ENCODE results near the gene FHL2.

FHL2 gene

DNA sequence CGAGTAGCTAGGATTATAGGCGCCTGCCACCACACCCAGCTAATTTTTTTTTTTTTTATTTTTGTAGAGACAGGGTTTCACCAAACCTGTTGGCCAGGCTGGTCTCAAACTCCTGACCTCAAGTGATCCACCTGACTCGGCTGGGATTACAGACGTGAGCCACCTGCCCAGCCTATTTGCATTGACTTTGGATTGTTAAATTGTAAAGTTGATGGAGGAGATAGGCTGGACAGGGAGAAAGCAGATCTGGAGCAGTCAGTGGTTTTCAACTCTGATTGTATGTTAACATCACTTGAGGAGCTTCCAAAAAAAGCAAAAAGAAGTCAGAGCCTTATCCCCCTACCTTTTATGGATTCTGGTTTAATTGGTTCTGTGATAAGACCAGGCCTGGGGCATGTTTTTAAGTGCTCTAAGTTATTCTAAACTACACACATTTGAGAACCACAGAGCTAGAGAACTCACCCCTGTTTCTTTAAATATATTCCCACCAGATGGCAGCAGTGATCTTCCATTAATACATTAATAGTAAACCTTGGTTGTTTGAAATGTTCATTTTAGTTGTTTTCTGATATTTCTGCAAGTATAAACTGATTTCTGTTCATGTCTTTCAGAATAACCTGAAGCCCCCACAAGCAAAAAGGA is 54.0 kb downstream of the FHL2 start:
- H3K79me2 ChIP-seq (ENCODE audit: insufficient read depth, low read depth), result no peaks in the 10 kb centered on the region
- peaks cover 6% of the 10 kb centered on the region; the same call in 1 of the 2 replicates for H3K36me3 ChIP-seq (ENCODE audit: insufficient read depth)
- no peaks in the 10 kb centered on the region for H3K4me1 ChIP-seq (ENCODE audit: low read depth, poor library complexity, severe bottlenecking)
- no peaks in the 10 kb centered on the region for H3K27me3 ChIP-seq (ENCODE audit: insufficient read depth, low read depth)
- H3K4me3 ChIP-seq (IDR thresholded peaks at IDR 0.05; ENCODE audit: insufficient read depth, low read depth, low read length), result no peak overlapping the region
- H2AFZ ChIP-seq (ENCODE audit: low read depth), result no peak overlapping the region
- no peak overlapping the region for H3K27ac ChIP-seq
- TF ChIP-seq, protein P1, sequence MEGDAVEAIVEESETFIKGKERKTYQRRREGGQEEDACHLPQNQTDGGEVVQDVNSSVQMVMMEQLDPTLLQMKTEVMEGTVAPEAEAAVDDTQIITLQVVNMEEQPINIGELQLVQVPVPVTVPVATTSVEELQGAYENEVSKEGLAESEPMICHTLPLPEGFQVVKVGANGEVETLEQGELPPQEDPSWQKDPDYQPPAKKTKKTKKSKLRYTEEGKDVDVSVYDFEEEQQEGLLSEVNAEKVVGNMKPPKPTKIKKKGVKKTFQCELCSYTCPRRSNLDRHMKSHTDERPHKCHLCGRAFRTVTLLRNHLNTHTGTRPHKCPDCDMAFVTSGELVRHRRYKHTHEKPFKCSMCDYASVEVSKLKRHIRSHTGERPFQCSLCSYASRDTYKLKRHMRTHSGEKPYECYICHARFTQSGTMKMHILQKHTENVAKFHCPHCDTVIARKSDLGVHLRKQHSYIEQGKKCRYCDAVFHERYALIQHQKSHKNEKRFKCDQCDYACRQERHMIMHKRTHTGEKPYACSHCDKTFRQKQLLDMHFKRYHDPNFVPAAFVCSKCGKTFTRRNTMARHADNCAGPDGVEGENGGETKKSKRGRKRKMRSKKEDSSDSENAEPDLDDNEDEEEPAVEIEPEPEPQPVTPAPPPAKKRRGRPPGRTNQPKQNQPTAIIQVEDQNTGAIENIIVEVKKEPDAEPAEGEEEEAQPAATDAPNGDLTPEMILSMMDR (conservative IDR thresholded peaks at IDR 0.05; ENCODE audit: low read depth, low read length), result peak; percentile 63
- H3K9ac ChIP-seq, result no peak overlapping the region
- H3K4me2 ChIP-seq, result no peak overlapping the region
- H4K20me1 ChIP-seq (ENCODE audit: insufficient read depth), result no peaks in the 10 kb centered on the region

DNA sequence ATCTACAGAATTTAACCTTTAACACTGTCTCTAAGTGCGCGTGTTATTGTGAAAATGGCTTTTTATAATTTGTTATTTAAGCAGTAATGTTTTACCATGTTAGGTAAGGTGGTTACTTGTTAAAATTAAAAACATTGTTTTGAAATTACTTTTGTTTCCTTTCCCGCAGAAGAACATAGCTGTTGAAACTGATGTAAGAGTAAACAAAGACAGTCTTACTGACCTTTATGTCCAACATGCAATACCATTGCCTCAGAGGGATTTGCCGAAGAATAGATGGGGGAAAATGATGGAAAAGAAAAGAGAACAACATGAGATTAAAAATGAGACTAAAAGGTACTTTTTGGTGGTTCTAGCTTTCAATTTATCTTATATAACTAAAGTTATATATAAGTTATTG is 59.4 kb downstream of the FHL2 start:
- Histone ChIP-seq H3K27ac (no peak overlapping the region), H3K4me1 (ENCODE audit: low read depth, poor library complexity, severe bottlenecking) (peaks cover 29% of the 10 kb centered on the region), H3K36me3 (ENCODE audit: insufficient read depth) (peaks cover 6% of the 10 kb centered on the region; the same call in 1 of the 2 replicates), H3K4me2 (peak overlapping the region; percentile 87; the same call in 1 of the 2 replicates), H3K79me2 (ENCODE audit: insufficient read depth, low read depth) (peaks cover 38% of the 10 kb centered on the region), H4K20me1 (ENCODE audit: insufficient read depth) (no peaks in the 10 kb centered on the region), H3K9ac (no peak overlapping the region), H3K4me3 (IDR thresholded peaks at IDR 0.05; ENCODE audit: insufficient read depth, low read depth, low read length) (no peak overlapping the region), H2AFZ (ENCODE audit: low read depth) (no peak overlapping the region), H3K27me3 (ENCODE audit: insufficient read depth, low read depth) (no peaks in the 10 kb centered on the region)
- TF ChIP-seq, protein P1 (conservative IDR thresholded peaks at IDR 0.05; ENCODE audit: low read depth, low read length), result no peak

DNA sequence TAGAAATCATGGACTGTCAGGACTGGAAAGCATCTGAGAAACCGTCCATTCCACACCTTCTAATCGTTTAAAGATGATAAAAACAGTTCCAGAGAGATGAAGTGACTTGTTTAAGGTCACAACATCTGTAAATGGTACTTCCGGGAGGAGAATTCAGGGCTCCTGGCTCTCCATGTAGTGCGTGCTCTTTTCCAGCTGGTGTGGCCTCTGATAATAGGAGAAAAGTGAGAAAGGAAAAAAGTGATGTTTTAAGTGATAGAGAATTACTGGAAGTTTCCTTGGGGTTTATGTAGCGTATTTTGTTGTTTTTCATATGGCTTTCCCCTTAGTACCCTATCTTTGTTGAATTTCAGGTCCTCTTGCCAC is 60.8 kb downstream of the FHL2 start:
- peak overlapping the region; percentile 96; the same call in 1 of the 2 replicates for H3K27ac ChIP-seq
- H3K27me3 ChIP-seq (ENCODE audit: insufficient read depth, low read depth), result no peaks in the 10 kb centered on the region
- H3K9ac ChIP-seq, result peak overlapping the region; percentile 96
- peaks cover 29% of the 10 kb centered on the region for H3K4me1 ChIP-seq (ENCODE audit: low read depth, poor library complexity, severe bottlenecking)
- peaks cover 6% of the 10 kb centered on the region; the same call in 1 of the 2 replicates for H3K36me3 ChIP-seq (ENCODE audit: insufficient read depth)
- TF ChIP-seq, protein P1 (conservative IDR thresholded peaks at IDR 0.05; ENCODE audit: low read depth, low read length), result no peak
- peak overlapping the region; percentile 83 for H3K4me3 ChIP-seq (IDR thresholded peaks at IDR 0.05; ENCODE audit: insufficient read depth, low read depth, low read length)
- peaks cover 38% of the 10 kb centered on the region for H3K79me2 ChIP-seq (ENCODE audit: insufficient read depth, low read depth)
- peak overlapping the region; percentile 87 for H3K4me2 ChIP-seq
- H4K20me1 ChIP-seq (ENCODE audit: insufficient read depth), result no peaks in the 10 kb centered on the region
- peak overlapping the region; percentile 66 for H2AFZ ChIP-seq (ENCODE audit: low read depth)

GRCh38 chr2:105337122-105338019 is 61.5 kb downstream of the FHL2 start, which contains the start of gene C2orf49:
C2orf49 (plus strand) TSS chr2:105337540; CDS start chr2:105337588, 48 bp downstream.
- Histone ChIP-seq H3K27ac (peak within 1 kb of the TSS; percentile 96), H3K27me3 (ENCODE audit: insufficient read depth, low read depth) (no peaks in the 10 kb centered on the region), H2AFZ (ENCODE audit: low read depth) (peak within 1 kb of the TSS; percentile 91), H3K36me3 (ENCODE audit: insufficient read depth) (peaks cover 4% of the 10 kb centered on the region; the same call in 1 of the 2 replicates), H3K4me2 (peak within 1 kb of the TSS; percentile 87), H4K20me1 (ENCODE audit: insufficient read depth) (no peaks in the 10 kb centered on the region), H3K79me2 (ENCODE audit: insufficient read depth, low read depth) (peaks cover 38% of the 10 kb centered on the region), H3K4me1 (ENCODE audit: low read depth, poor library complexity, severe bottlenecking) (peaks cover 29% of the 10 kb centered on the region), H3K9ac (peak within 1 kb of the TSS; percentile 96), H3K4me3 (IDR thresholded peaks at IDR 0.05; ENCODE audit: insufficient read depth, low read depth, low read length) (peak within 1 kb of the TSS; percentile 83)
- TF ChIP-seq, protein P1 (conservative IDR thresholded peaks at IDR 0.05; ENCODE audit: low read depth, low read length), result no peak
